DMS 273 (cell line): Measurements from ENCODE around the gene ENTHD1.

Experiments used
- DNase-seq: peaks from one replicate; lab custom pipeline; 2025; ENCODE audit not compliant: unreplicated experiment; lab: John Stamatoyannopoulos, UW

The ENTHD1 gene

GRCh38 chr22:39800790-39801520 is 92.6 kb downstream of the ENTHD1 start:
- DNase-seq = peak; percentile 45

DNA sequence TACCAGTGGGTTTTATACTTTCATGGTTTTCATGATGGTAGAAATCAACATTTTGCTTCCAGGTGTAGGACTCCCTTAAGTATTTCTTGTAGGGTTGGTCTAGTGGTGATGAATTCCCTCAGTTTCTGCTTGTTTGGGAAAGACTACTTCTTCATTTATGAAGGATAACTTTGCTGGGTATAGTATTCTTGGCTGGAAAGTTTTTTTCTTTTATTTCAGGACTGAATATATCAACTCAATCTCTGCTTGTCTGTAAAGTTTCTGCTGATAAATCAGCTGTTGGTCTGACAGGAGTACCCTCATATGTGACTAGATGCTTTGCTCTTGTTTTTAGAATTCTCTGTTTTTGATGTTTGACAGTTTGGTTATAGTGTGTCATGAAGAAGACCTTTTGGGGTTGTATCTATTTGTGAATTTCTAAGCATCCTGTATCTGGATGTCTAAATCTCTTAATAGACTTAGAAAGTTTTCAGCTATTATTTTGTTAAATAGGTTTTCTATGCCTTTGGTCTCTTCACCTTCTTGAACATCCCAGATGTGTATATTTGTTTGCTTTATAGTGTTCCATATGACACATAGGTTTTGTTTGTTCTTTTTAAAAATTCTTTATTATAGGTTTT is 95.9 kb downstream of the ENTHD1 start:
- no peak for DNase-seq

DNA sequence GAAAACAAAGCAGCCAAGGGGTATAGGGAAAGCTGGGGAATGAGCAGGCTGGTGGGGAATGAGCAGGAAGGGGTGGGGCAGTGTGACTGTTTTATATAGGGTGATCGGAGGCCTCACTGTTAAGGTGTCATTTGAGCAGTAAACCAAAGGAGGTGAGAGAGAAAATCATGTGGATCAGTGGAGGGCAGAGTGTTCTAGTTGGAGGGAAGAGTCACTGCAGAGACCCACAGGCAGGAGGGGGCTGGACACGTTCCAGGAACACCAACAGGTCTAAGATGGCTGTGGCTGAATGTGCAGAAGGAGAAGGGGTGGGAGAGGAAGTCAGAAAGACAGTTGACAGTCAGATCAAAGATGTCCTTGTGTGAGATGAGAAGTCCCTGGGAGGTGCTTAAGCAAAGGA is 103.8 kb downstream of the ENTHD1 start:
- DNase-seq = no peak

DNA sequence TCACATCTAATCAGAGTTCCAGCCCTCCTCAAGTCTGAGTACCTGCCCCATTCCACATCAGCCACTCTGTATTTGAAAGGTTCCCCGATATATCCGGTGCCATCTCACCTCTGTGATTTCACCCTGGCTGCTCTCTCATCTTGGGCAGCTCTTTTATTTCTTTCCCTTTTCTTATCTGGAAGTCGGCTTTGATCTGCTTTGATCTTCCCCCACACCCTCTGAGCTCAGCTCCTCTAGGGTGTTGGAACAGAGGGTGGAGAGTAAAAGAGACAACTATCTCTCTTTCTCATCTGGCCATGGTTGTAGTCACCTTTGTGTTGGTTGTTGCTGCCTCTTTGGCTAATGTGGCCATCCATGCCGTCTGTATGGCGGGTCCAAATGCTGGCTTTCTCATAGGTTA is 108.3 kb downstream of the ENTHD1 start:
- DNase-seq = no peak

GRCh38 chr22:39777716-39778454 is 115.7 kb downstream of the ENTHD1 start:
- no peak for DNase-seq

- DNase-seq = no peak
Observed at GRCh38 chr22:39776295-39777009, 117.1 kb downstream of the ENTHD1 start.

- DNase-seq = no peak
Observed at GRCh38 chr22:39773976-39774539, 119.5 kb downstream of the ENTHD1 start.

DNA sequence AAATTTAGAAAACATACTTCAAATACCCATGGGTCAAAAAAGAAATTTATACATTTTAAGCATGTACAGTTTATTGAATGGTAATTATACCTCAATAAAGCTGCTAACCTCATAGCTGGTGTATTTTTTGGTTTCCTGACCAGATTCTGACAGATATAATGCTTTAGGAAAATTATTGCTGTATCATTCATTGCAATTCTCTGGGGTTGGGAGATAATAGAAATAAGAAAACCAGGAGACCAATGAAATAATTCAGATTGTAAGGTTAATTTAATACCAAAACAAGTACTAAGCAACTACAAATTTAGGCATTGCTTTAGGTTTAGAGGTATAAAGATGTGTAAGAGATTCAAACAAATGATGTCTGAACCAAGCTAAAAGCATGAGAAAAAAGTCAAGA is 120.1 kb downstream of the ENTHD1 start:
- no peak for DNase-seq

DNA sequence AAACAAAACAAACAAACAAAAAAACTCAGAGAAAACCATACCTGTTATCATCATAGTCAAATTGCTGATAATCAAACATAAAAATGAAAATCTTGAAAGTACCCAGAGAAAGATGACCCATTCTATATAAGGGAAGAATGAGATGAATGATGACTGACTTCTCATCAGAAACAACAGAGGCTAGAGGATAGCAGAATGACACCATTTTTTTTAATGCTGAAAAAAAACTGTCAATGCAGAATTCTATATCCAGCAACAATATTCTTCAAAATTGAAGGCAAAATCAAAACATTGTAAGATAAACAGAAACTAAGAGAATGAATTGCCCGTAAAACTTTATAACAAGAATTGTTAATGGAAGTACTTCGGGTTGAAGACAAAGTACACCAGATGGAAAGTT is 122.1 kb downstream of the ENTHD1 start:
- DNase-seq = no peak

DNA sequence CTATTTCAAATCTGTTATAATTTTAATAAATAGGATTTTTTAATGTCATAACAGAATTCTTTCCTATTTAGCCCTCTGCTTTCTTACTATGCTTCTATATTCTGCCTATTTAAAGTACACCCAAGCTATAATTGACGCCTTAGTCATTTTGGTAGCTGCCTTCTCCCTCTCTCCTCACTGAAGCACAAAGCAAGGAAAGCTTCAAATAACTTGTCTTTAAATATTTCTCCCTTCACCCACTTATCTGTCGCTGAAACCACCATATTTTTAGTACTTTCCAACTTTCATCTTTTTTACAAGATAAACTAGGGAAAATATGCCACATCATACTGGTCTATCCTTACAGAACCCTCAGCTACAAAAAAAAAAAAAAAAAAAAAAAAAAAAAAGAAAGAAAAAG is 127.9 kb downstream of the ENTHD1 start:
- no peak for DNase-seq

GRCh38 chr22:39765046-39765445 is 128.5 kb downstream of the ENTHD1 start:
- no peak for DNase-seq

DNA sequence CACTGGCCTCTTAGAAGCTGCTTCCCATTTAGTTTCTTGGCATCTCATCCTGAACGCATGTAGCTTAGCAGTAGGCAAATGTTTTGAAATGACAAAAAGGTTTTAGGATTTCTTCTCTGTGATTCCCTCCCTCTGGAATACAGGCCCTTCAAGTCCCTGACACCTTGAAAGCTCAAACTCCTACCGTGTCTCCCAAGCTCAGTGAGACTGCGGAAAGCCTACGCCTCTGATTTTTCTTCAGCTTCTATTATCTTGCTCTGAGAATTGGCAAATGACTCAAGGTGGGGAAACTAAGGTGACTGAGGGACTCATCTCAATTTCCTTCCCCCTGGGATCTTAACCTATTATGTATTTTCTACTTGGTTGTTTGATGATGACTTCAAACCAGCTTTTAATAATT is 130.3 kb downstream of the ENTHD1 start:
- DNase-seq = no peak

- DNase-seq = no peak
Observed at GRCh38 chr22:39750759-39751158, 142.8 kb downstream of the ENTHD1 start.

DNA sequence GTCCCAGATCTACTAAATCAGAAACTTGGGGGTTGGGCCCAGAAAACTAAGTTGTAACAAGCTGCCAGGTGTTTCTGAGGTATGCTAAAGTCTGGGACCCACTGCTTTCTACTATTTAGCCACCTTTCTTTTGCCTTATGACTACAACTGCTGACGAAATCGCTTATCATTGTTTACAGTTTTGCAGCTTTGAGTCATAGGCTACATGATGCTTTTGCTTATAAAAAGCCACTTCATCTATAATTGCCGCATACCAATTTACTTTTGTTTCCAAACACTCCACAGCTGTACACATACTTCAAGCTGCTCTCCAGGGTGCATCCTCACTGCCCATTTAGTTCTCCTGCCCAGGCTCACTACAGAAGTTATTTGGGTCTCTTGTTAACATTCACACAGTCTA is 144.7 kb downstream of the ENTHD1 start:
- DNase-seq = no peak

DNA sequence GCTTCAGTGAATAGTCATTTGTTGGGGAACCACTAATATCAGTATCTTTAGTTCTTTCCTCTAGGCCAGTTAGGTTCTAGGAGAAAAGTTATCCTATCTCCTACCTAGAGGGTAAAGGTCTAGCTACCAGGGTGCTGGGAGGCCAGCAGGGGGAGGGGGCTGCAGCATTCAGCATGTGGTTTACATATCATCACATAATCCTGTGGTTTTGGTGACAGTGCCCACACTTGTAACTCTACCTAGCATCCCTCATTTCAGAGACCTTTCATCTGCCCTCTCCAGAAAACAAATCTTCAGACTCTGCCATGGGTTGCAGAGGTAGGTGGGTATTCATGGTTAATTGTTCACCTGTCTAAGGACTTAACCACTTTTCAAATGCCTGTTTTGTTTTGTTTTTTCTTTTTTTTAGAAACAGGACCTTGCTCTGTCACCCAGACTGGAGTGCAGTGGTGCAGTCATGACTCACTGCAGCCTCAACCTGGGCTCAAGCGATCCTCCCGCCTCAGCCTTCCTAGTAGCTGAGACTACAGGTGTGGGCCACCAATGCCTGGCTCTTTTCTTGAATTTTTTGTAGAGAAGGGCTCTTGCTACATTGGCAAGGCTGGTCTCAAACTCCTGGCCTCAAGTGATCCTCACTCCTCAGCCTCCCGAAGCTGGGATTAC is 146.8 kb downstream of the ENTHD1 start:
- DNase-seq = no peak

DNA sequence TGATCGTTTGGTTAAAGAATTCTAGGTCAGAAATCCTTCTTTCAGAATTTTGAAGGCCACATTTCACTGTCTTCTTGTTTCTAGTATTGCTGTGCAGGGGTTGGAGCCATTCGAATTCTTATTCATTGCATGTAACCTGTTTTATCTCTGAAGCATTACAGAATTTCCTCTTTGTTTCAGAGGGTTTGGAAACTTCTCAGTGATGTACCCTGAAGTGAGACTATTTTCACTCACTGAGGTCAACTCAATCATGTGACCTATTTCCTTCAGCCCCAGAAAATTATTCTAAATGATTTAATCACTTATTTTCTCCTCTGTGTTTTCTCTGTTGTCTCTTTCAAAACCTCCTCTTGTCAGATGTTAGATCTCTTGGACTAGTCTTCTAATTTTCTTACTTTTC is 147.8 kb downstream of the ENTHD1 start:
- no peak for DNase-seq

- no peak for DNase-seq
Observed at GRCh38 chr22:39744353-39744752, 149.2 kb downstream of the ENTHD1 start.

GRCh38 chr22:39743935-39744334 is 149.6 kb downstream of the ENTHD1 start:
- DNase-seq = no peak

DNA sequence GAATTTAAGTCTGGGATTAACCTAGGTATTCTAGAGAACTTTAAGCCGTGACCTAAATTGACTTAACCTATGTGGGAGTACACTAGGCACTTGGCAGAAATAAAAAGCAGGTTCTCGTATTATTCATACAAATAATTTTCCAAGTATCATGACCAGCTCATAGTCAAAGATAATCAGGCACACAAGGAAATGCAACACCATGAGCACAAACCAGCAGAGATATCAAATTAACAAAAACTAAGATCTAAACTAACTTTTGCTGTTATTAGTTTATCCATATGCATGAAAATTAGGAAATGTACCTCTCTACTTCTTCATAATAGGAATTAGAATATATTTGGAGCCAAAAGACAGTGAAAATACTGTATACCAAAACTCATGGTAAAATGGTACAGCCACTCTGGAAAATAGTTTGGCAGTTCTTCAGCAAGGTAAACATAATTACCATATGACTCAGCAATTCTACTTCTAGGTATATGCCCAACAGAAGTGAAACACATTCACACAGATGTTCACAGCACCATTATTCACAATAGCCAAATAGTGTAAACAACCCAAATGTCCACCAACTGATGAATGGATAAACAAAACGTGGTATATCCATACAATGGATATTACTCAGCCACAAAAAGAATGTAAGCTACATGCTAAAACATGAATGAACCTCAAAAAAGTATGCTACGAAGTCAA is 154.1 kb downstream of the ENTHD1 start:
- DNase-seq = no peak

DNA sequence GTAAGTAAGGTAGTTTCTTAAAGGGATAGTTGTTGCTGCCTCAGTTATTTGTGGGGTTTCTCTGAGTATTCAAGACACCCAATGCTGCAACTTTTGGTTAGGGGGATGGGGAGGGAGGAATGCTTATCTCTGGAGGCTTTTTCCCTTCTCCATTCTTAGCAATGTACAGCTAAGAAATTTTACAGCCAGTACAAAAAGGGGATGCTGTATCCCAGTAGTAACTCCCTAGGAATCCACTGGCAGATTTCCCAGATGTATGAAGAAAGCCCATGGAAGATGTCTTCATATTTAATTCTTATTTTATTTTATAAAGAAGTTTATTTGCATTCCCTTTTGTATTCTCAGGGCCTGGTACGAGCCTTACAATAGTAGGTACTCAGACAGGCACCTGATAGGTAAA is 154.8 kb downstream of the ENTHD1 start:
- no peak for DNase-seq
